Astrocyte of the spinal cord (primary cell): ENCODE measurements around the gene SELENOS.

Experiments
- DNase-seq: peaks from one replicate; pipeline ENCODE4 v3.0.0; 2011; ENCODE audit warnings: low read depth, low spot score
- H3K4me3 ChIP-seq: 2 replicates; pipeline ENCODE4 v1.5.1; 2011; ENCODE audit warnings: low read depth, mild to moderate bottlenecking, low read length, moderate library complexity
- CTCF ChIP-seq: IDR thresholded peaks from 2 replicates; pipeline ENCODE4 v1.5.1; 2012; ENCODE audit warnings: low read depth, mild to moderate bottlenecking, low read length, inconsistent platforms
- in situ Hi-C: cut with HindIII; loops from 2 replicates; pipeline ENCODE4 v1.10.0; 2017; ENCODE audit warnings: low sequenced_read_pairs

SELENOS gene

DNA sequence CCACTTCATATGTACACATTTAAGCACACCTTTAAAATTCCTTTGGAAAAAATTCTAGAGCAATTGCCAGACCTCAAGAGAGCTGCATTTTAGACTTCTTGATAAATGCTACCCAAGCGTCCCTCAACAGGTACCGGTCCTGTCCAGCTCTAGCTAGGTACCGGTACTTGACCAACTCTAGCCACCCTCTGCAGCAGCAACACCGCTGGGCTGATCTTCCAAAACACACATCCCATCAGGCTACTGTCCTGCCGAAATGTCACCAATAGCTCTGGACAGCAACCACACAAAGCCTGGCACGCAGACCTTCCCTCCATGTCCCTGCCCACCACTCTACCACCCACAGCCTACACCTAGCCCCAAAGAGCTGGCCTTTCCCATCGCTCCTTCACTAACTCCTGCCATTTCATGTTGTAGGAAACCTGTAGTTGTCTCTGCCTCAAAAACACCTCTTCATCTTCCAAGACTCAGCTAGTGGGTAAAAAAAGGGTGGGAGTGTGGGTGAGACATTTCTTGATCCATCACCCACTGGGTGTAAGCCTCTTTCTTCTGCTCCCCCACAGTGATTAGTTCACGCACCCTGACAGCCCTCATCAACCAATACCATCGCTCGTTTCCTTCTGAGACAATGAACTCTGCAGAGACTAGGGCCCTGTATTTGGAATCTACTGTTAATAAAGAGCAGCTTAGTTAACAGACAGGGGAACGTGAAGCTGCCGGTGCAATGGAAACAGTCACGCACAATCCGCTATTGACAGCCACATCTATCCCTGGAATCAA is 32.2 kb downstream of the SELENOS start:
- in situ Hi-C loops = loop anchor here (5.0 kb wide), 1 partner anchor 53 kb away; no protein-coding TSS in a partner anchor
- no peak for TF ChIP-seq CTCF
- no peak for DNase-seq
- H3K4me3 ChIP-seq = no peak overlapping the region

DNA sequence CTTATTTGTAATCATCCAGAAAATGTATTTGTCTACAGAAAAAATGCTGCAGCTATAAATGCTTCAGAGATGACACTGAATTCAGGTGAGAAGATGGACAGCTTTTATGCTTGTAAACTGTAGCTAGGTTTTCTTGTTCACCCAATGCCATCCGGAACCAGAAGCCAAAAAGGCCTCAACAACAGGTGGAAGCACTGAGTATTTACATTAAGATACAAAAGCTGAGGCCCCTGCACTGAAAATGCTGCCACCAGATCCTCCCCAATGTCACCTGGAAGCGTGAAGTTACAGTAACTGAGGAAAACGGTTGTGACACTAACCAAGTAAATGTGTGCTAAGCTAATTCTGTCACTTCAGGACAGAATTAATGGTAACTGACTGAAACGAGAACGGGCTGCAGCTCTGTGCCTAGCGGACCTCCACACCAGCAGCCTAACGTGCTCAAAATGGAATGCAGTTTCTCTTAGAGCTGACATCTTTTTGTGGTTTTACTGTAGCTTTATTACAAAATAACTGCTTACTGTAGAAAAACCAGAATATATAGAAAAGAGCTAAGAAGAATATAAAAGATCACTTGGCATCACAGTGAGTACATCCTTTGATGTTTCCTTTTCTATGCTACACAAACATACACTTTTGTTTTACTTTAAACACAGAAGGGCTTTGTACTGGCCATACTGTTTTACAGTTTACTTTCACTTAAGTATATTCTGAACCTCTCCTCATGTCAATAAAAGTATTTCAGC is 33.1 kb downstream of the SELENOS start:
- no peak overlapping the region for H3K4me3 ChIP-seq
- peak; percentile 63 for DNase-seq
- TF ChIP-seq CTCF = no peak
- in situ Hi-C loops = loop anchor here (5.0 kb wide), 1 partner anchor 52 kb away; no protein-coding TSS in a partner anchor

- in situ Hi-C loops = loop anchor here (5.0 kb wide), 1 partner anchor 51 kb away; no protein-coding TSS in a partner anchor
- TF ChIP-seq CTCF = no peak
- no peak for DNase-seq
- H3K4me3 ChIP-seq = no peak overlapping the region
Observed at GRCh38 chr15:101243420-101243819, 33.9 kb downstream of the SELENOS start.

- no peak for DNase-seq
- in situ Hi-C loops = loop anchor here (5.0 kb wide), 1 partner anchor 51 kb away; no protein-coding TSS in a partner anchor
- TF ChIP-seq CTCF = no peak
- no peak overlapping the region for H3K4me3 ChIP-seq
Observed at GRCh38 chr15:101242999-101243336, 34.3 kb downstream of the SELENOS start.

DNA sequence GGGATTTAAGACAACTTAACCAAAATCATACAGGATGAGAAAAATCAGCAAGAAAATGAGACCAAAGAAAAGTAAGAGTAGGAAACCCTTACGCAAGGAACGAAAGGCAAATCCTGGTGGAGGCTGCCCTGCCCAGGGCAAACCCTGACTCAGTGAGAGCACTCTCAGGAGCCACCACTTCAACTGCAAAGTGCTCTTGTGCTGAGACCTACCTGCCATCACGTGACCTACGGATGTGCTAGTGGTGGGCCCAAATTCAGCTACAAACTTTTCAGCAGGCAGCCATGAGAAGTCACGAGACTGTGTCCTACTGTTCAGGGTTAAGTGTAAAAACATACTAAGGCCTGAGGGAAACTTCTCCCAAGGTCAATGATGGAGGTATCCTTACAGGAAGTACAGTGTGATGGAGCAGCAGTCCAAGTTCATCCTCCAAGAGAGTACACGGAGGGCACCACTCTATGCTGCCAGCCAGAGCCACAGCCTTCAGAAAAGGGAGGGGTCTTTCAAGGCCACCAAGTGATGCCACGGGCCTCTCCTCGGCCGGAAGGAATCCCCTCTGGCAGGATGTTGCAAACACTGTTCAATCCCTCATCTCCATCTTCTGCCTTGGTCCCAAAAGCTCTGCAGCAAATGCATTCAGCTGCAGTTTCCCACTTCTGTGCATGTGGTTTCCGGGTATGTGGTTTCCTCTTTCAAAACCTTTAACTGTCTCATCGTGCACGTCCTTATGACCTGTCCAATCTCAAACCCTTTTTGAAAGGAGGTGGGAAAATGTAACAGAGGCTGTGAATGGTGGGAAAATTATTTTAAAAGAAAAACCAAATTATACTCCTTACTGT is 34.9 kb downstream of the SELENOS start:
- H3K4me3 ChIP-seq = no peak overlapping the region
- no peak for TF ChIP-seq CTCF

GRCh38 chr15:101240358-101240757 is 36.9 kb downstream of the SELENOS start:
- in situ Hi-C loops = loop anchor here (5.0 kb wide), 1 partner anchor 48 kb away; no protein-coding TSS in a partner anchor
- no peak overlapping the region for H3K4me3 ChIP-seq
- no peak for TF ChIP-seq CTCF
- DNase-seq = no peak

More for the DNA sequence above, 34.9 kb downstream of the SELENOS start:
- peak; percentile 69 for DNase-seq
- in situ Hi-C loops = loop anchor here (5.0 kb wide), 1 partner anchor 50 kb away; no protein-coding TSS in a partner anchor
